HG03342 (cell line): ENCODE measurements around the gene CAB39.

Experiments used
- ATAC-seq: cut with Tn5 transposase; IDR thresholded peaks from one replicate; pipeline ENCODE4 v1.9.1; 2021; ENCODE audit warnings: mild to moderate bottlenecking, moderate library complexity; ENCODE audit not compliant: unreplicated experiment

The CAB39 gene

GRCh38 chr2:230748087-230748486 is 35.4 kb downstream of the CAB39 start:
- no peak for ATAC-seq

DNA sequence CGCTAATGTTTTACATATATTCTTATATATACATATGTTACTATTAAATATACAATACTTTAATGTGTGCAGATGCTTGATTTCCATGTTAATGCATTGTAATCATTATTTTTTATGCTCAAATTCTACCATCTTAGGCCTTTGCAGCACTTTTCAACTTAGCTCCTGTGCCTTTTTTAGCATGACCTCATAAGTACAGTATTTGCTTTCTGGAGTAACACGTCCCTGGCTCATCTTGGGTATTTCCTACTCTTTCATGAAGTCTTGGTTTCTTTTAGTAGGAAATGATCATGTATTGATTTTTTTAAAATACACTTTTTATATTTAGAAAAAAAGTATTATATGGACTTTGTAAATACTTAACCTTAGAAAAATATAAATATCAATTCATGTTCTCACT is 36.5 kb downstream of the CAB39 start:
- no peak for ATAC-seq

GRCh38 chr2:230751062-230751461 is 38.4 kb downstream of the CAB39 start:
- ATAC-seq: peak; percentile 62

- ATAC-seq: no peak
Observed at GRCh38 chr2:230754200-230754599, 41.6 kb downstream of the CAB39 start.

DNA sequence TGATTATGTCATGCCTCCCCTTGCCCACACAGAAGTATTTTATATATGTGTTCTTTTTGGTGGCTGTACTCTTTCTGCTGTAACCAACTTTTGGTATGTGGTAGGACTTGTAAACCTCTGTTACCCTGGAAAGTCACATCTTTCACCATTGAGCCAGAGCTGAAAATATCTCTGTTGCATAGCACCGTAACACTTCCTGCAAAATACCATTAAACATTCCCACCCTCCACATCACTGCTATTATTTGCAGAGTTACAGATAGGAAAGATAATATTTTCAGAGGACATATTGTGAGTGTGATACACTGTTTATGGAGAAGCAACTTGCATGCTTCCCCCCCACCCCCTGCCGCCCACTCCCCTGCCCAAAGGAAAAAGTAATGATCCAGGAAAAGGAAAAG is 44.8 kb downstream of the CAB39 start:
- no peak for ATAC-seq

- no peak for ATAC-seq
Observed at GRCh38 chr2:230758566-230759480, 46.2 kb downstream of the CAB39 start.

DNA sequence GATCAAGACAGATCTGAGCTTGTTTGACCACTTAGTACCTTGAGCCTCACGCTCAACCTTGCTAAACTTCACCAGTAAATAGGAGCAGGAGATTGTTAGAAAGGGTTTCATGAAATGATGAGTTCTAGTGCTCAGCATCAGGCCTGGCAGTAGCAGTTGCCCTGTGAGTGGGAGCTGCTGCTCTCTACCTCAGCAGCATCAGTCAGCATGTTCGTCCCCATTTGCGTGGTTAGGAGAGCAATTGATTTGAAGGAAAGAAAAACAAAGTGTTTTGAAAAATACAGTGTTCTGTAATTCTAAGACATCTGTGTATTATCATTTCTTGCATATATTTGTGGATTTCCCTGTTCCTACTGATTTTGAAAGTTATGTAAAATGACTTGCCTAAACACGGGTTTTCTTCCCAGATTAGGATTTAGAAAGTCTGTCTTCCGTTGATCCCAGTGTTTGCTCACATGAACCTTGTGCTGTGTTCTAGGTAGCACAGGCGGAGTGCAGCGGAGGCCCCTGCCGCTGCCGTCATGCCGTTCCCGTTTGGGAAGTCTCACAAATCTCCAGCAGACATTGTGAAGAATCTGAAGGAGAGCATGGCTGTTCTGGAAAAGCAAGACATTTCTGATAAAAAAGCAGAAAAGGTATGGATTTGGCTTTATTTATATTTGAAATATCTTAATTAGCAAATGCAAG is 47.0 kb downstream of the CAB39 start:
- ATAC-seq: no peak

GRCh38 chr2:230761704-230762103 is 49.1 kb downstream of the CAB39 start:
- no peak for ATAC-seq

GRCh38 chr2:230762317-230762896 is 49.8 kb downstream of the CAB39 start:
- peak; percentile 90 for ATAC-seq

GRCh38 chr2:230764346-230764745 is 51.7 kb downstream of the CAB39 start:
- ATAC-seq: no peak

DNA sequence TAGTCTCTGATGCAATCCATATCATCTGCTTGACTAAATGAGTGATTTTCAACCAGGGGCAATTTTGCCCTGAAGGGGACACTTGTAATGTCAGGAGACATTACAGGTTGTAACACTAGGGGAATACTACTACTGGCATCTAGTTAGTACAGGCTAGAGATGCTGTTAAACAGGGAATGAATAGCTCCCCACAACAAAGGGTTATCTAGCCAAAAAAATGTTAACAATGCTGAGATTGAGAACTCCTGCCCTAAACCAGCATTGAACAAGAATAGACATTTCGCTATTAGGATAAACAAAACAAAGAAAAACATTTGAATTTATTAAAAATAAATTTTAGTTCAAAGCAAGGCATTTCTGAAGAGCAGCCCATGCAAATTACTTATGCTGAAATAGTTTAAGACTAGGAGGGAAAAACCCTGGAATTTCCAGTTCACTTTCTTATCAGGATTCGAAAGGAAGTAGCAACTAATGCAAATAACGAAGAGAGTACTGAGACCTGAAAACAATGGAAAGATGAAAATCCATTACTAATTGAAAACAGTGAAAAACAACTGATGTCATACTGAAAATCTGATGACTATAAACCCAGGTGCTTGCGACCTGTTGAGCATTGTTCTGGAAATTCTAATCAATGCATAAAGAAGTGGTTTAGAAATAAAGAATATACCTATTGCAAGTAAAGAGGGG is 53.1 kb downstream of the CAB39 start:
- ATAC-seq: no peak

DNA sequence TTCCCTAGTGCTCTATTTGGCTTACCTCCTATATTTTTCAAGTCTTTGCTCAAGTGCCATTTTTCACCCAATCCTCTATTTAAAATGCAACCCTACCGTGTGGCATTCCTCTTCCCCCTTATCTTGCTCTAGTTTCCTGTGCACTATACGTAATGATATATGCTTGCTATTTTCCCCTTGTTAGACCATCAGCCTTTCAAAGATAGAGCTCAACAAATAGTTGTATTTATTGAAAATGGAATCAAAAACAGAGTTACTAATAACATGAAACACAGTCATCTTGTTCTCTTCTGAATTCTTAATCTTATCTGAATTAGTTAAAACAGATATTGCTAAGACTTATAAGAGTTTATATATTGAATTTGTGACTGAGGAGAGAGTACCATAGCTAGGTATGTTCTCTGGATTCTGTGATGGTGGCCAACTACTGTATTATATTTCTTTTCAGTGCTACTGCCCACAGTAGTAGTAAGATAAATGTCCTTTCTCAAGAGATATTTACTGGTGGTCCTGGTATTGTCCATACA is 55.3 kb downstream of the CAB39 start:
- ATAC-seq: no peak

- no peak for ATAC-seq
Observed at GRCh38 chr2:230770804-230771203, 58.2 kb downstream of the CAB39 start.

GRCh38 chr2:230772156-230772555 is 59.5 kb downstream of the CAB39 start:
- ATAC-seq: no peak

GRCh38 chr2:230773039-230773773 is 60.6 kb downstream of the CAB39 start:
- no peak for ATAC-seq

DNA sequence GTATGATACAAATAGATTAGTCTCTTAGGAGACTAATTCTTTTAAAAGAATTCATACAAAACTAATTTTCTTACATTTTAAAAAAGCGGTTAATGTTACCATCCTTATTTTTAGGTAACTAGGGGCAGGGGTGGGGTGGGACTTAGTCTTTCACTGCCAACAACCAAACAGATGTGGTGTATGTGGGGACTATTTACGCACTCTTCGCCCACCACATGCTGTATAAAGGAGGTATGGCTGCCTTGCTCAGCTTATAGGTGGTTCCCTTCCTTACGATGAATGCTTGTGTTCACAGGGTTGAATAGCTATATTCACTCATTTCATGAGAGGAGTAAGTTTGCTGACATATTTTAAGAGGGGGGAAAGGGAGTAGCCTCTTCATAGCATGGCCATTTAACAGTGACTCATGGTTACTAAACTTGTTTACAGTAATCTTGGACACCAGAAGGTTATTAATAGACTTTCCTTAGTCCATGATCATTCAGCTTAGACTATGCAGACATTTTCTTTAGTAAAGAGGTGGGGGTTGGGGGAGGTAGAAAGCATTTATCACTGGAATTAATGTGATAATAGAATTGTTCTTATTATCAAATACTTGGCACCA is 61.8 kb downstream of the CAB39 start:
- no peak for ATAC-seq

DNA sequence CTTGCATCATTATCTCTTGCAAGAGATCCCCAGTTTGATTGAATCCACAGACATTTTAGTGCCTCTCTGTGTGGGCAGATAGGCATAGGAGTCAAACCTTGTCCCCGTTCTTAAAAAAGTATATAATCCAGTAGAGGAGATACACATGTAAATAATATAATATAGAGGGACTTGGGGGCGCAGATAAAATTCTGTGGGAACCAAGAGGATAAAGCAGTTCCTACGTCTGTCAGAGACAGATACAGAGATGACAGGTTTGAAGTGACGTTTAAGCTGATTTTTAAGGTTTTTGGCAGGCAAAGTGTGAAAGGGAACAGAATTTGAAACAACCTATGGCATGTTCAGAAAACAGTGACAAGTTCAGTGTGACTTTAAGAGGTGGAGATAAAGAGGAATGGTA is 63.1 kb downstream of the CAB39 start:
- ATAC-seq: no peak

DNA sequence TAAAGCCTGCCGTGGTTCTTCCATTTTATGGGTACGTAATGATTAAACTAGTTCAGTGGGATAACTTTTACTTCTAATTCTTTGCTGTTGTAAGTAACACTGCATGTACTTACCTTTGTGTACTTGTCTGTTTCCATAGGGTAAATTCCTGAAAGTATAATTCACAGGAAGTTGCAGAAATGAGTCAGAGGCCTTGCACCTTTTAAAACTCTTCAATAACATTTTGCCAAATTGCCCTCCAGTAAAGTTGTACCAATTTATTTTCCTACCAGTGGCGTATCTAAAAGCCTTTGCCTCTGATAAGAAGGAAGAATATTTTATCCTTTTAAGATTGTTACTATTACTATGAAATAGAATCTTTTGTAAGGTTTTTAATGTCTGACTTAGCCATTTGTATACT is 65.1 kb downstream of the CAB39 start:
- no peak for ATAC-seq

DNA sequence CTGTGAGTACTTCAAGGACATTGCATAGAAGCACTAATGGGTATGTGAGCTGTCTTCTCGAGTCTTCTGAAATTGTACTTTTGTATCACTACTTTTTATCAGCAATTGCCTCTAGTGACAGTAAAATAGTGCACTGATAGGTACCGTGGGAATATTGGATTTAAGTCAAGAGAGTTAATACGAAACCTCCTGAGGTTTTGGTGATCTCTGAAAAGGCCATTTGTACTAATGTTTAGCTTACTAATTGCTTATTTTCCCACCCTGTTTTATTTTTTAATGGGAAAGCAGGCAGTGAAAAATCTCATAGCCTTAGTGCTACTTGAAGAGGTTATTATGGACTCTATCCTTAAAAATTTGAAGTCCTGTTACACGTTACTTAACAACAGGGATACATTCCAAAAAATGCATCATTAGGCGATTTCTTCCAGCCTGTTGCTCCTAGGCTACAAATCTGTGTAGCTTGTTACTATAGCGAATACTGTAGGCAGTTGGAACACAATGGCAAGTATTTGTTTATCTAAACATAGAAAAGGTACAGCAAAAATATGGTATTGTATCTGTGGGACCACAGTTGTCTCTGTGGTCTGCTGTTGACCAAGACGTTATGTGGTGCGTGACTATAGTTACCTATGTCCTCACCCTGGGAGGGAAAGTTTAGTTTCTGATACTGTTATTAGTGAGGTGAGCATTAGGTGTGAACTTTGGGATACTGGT is 65.9 kb downstream of the CAB39 start:
- ATAC-seq: peak; percentile 83
